ENCODE data around the gene HDGF. TPM values are rescaled to one million over a fixed set of nuclear protein-coding genes. Genes with fewer than 3 reads are reported as not detected.
A peak's percentile ranks its signal among the peaks of the same experiment; 100 is the strongest.

HDGF gene
- total and polyA plus RNA-seq, 9 of the 15 experiments (the other 6 are each of a cell fraction or from before 2014, with no cell fraction given): 38.8 to 601 (median 400) TPM

DNA sequence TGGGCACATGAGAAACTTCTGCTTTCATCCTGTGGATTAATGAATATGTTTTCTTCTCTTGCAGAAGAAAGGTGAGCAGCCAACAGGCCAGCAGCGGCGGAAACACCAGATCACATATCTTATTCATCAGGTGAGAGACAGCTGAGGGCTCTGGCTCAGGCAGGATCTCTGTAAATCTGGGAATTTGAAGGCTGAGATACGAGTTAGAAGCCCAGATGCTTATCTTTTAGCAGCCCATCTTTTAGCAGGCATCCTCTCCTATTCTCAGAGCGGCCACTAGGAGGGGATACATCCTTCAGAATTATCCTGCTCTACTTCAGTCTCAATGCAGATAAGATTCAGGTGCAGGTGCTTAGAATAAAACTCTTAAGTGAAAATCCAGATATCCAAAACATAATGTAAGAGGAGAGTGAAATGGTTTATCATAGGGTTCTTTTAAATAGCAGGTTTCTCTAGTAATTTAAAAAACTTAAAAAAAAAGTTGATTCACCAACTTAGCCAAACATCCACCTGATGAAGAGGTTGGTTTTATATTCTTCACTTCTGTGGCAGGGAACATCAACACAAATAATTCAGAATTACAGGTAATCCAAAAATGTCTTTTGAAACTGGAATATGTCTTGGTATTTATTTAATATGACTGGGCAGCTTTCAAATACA, 45.9 kb upstream of the HDGF start (continued):
- TF ChIP-seq, protein P1, sequence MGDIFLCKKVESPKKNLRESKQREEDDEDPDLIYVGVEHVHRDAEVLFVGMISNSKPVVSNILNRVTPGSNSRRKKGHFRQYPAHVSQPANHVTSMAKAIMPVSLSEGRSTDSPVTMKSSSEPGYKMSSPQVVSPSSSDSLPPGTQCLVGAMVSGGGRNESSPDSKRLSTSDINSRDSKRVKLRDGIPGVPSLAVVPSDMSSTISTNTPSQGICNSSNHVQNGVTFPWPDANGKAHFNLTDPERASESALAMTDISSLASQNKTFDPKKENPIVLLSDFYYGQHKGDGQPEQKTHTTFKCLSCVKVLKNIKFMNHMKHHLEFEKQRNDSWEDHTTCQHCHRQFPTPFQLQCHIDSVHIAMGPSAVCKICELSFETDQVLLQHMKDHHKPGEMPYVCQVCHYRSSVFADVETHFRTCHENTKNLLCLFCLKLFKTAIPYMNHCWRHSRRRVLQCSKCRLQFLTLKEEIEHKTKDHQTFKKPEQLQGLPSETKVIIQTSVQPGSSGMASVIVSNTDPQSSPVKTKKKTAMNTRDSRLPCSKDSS (IDR thresholded peaks at IDR 0.05; ENCODE audit: low read depth, partially characterized antibody): no peak
- no peak for TF ChIP-seq ZNF57 (CRISPR knock-in tag; IDR thresholded peaks at IDR 0.05)
- no peak for TF ChIP-seq PCBP2 (IDR thresholded peaks at IDR 0.05; ENCODE audit: low read depth, low read length, poor library complexity, severe bottlenecking)
- no peak for TF ChIP-seq RFX5 (IDR thresholded peaks at IDR 0.05; ENCODE audit: low read depth, low read length)
- 0 out of 2 replicates have a peak, but pooled peaks have one; percentile 33 for TF ChIP-seq LCOR (CRISPR knock-in tag; IDR thresholded peaks at IDR 0.05)
- TF ChIP-seq MYNN (IDR thresholded peaks at IDR 0.05): 0 out of 2 replicates have a peak, but pooled peaks have one; percentile 28
- no peak for TF ChIP-seq MYNN (CRISPR knock-in tag; IDR thresholded peaks at IDR 0.05)
- TF ChIP-seq, protein P2, sequence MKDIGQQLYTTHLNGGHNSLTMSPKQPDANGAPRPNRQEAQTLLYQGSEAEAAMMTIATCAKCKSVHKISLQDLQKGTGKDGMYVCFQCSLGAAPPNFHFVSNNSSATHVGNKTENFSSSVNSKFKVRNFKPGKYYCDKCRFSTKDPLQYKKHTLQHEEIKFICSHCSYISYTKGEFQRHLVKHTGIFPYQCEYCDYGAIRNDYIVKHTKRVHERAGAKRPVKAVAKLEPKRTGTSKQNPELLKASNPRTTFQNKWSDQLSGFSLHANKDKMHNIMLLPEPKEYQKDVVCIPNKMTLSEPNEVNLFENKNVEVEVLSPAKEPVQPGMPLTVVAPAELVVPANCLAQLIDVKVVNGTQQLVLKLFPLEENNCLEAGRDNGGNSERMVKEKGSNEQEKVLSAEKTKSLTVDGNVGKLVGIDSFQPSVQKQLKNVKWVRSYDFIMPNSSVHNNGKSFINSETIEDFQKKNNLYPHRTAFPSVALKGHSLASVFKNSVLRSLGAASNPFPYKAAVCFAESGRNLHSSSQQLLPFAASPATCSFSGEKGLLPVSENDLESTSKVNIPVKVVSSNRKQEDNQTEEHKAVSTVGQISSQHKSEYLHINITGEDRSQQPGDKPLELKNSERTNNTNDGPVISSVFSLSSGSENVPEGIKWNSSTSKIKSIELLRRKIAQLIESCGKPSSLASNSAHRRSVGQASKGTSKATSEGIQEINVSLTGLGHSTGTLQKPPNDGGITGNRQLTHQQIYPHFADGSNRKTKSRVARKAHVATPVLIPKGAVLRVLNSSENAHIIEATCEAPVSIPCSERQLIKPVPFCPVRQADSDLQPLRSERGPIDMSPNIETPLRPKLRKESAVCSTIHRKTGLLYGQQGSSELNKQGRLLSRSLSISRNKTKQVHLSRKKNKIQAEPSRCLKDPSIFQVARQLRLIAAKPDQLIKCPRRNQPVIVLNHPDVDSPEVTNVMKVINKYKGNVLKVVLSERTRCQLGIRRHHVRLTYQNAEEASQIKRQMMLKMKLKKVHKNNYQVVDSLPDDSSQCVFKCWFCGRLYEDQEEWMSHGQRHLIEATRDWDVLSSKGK (CRISPR knock-in tag; IDR thresholded peaks at IDR 0.05): no peak
- TF ChIP-seq ZNF175 (CRISPR knock-in tag; IDR thresholded peaks at IDR 0.05; ENCODE audit: low read depth): no peak
- no peak for TF ChIP-seq C11orf30 (IDR thresholded peaks at IDR 0.05; ENCODE audit: low read depth)
- no peak for TF ChIP-seq ZNF584 (CRISPR knock-in tag; IDR thresholded peaks at IDR 0.05; ENCODE audit: low read depth)
- TF ChIP-seq, protein P3, sequence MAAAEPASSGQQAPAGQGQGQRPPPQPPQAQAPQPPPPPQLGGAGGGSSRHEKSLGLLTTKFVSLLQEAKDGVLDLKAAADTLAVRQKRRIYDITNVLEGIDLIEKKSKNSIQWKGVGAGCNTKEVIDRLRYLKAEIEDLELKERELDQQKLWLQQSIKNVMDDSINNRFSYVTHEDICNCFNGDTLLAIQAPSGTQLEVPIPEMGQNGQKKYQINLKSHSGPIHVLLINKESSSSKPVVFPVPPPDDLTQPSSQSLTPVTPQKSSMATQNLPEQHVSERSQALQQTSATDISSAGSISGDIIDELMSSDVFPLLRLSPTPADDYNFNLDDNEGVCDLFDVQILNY (CRISPR knock-in tag; IDR thresholded peaks at IDR 0.05): no peak
- no peak for TF ChIP-seq ZBTB8A (IDR thresholded peaks at IDR 0.05; ENCODE audit: partially characterized antibody)
- TF ChIP-seq, protein P4, sequence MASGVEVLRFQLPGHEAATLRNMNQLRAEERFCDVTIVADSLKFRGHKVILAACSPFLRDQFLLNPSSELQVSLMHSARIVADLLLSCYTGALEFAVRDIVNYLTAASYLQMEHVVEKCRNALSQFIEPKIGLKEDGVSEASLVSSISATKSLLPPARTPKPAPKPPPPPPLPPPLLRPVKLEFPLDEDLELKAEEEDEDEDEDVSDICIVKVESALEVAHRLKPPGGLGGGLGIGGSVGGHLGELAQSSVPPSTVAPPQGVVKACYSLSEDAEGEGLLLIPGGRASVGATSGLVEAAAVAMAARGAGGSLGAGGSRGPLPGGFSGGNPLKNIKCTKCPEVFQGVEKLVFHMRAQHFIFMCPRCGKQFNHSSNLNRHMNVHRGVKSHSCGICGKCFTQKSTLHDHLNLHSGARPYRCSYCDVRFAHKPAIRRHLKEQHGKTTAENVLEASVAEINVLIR (CRISPR knock-in tag; IDR thresholded peaks at IDR 0.05): no peak
- peak; percentile 31; the same call in 1 of the 2 replicates for TF ChIP-seq STAG1 (CRISPR knock-in tag; IDR thresholded peaks at IDR 0.05; ENCODE audit: borderline replicate concordance)
- no peak for TF ChIP-seq SETDB1 (IDR thresholded peaks at IDR 0.05; ENCODE audit: low read length)
- TF ChIP-seq CHD2 (IDR thresholded peaks at IDR 0.05; ENCODE audit: low read depth, low read length): no peak
- no peak for TF ChIP-seq CC2D1A (IDR thresholded peaks at IDR 0.05)
- TF ChIP-seq SMAD1 (IDR thresholded peaks at IDR 0.05; ENCODE audit: low read depth, low read length, partially characterized antibody): no peak
- no peak for TF ChIP-seq ZNF3 (CRISPR knock-in tag; IDR thresholded peaks at IDR 0.05)
- TF ChIP-seq RCOR1 (IDR thresholded peaks at IDR 0.05; ENCODE audit: borderline replicate concordance in 1 of 2, low read depth in 2 of 2, low read length in 2 of 2): peak; percentile 62 to 94; a peak in 3 of 4 replicates
- peak; percentile 83 for TF ChIP-seq GATA2 (CRISPR knock-in tag; IDR thresholded peaks at IDR 0.05)

All from K562 (cell line).